ENCODE results near the gene DGKH.

The DGKH gene

GRCh38 chr13:42048342-42048683 lies at the start of gene DGKH:
Gene DGKH (plus strand): TSS chr13:42048648. CDS start chr13:42048774, 126 bp downstream.
- Histone ChIP-seq H3K9me2 (replicated peaks; ENCODE audit: low read depth, low read length) (no peaks in the 10 kb centered on the region), H3K4me1 (ENCODE audit: insufficient read depth, low read length, poor library complexity, severe bottlenecking) (peaks cover 15% of the 10 kb centered on the region), H3K27me3 (ENCODE audit: insufficient read depth, low read length, poor library complexity, severe bottlenecking) (no peaks in the 10 kb centered on the region), H4K20me1 (ENCODE audit: insufficient read depth, low read length, poor library complexity, severe bottlenecking) (no peaks in the 10 kb centered on the region), H3K79me2 (ENCODE audit: insufficient read depth, low read length) (peaks cover 25% of the 10 kb centered on the region; the same call in 1 of the 2 replicates), H3K4me3 (ENCODE audit: low read length, poor library complexity, severe bottlenecking) (peak within 1 kb of the TSS; percentile 75), H3K4me2 (ENCODE audit: low read depth, low read length, poor library complexity, severe bottlenecking) (peak within 1 kb of the TSS; percentile 72), H3K9ac (ENCODE audit: low read depth, low read length, poor library complexity, severe bottlenecking) (peak within 1 kb of the TSS; percentile 60), H3K36me3 (ENCODE audit: insufficient read depth, low read length) (no peaks in the 10 kb centered on the region), H3F3A (ENCODE audit: low read depth) (peaks cover 3% of the 10 kb centered on the region; the same call in 1 of the 2 replicates), H2AFZ (ENCODE audit: low read length) (peak within 1 kb of the TSS; percentile 79), H3K9me3 (ENCODE audit: insufficient read depth, low read depth, low read length) (no peaks in the 10 kb centered on the region)
- TF ChIP-seq EZH2phosphoT487 (IDR thresholded peaks at IDR 0.05; ENCODE audit: borderline replicate concordance) (no peak), CTCF (conservative IDR thresholded peaks at IDR 0.05; ENCODE audit: low read length) (no peak)

GRCh38 chr13:42000846-42001245 lies 47.6 kb upstream of the DGKH start:
- no peak overlapping the region for H3K4me2 ChIP-seq (ENCODE audit: low read depth, low read length, poor library complexity, severe bottlenecking)
- H3F3A ChIP-seq (ENCODE audit: low read depth): no peaks in the 10 kb centered on the region
- H3K4me3 ChIP-seq (ENCODE audit: low read length, poor library complexity, severe bottlenecking): no peak overlapping the region
- H3K79me2 ChIP-seq (ENCODE audit: insufficient read depth, low read length): no peaks in the 10 kb centered on the region
- H3K9me3 ChIP-seq (ENCODE audit: insufficient read depth, low read depth, low read length): no peaks in the 10 kb centered on the region
- H3K4me1 ChIP-seq (ENCODE audit: insufficient read depth, low read length, poor library complexity, severe bottlenecking): peaks cover 3% of the 10 kb centered on the region
- H3K27me3 ChIP-seq (ENCODE audit: insufficient read depth, low read length, poor library complexity, severe bottlenecking): no peaks in the 10 kb centered on the region
- TF ChIP-seq CTCF (conservative IDR thresholded peaks at IDR 0.05; ENCODE audit: low read length) (no peak), EZH2phosphoT487 (IDR thresholded peaks at IDR 0.05; ENCODE audit: borderline replicate concordance) (no peak)
- no peak overlapping the region for H2AFZ ChIP-seq (ENCODE audit: low read length)
- no peaks in the 10 kb centered on the region for H3K9me2 ChIP-seq (replicated peaks; ENCODE audit: low read depth, low read length)
- H3K9ac ChIP-seq (ENCODE audit: low read depth, low read length, poor library complexity, severe bottlenecking): no peak overlapping the region
- H4K20me1 ChIP-seq (ENCODE audit: insufficient read depth, low read length, poor library complexity, severe bottlenecking): no peaks in the 10 kb centered on the region
- H3K36me3 ChIP-seq (ENCODE audit: insufficient read depth, low read length): no peaks in the 10 kb centered on the region

- no peak overlapping the region for H3K4me2 ChIP-seq (ENCODE audit: low read depth, low read length, poor library complexity, severe bottlenecking)
- no peaks in the 10 kb centered on the region for H3K27me3 ChIP-seq (ENCODE audit: insufficient read depth, low read length, poor library complexity, severe bottlenecking)
- H3K79me2 ChIP-seq (ENCODE audit: insufficient read depth, low read length): no peaks in the 10 kb centered on the region
- H4K20me1 ChIP-seq (ENCODE audit: insufficient read depth, low read length, poor library complexity, severe bottlenecking): no peaks in the 10 kb centered on the region
- H3K9me3 ChIP-seq (ENCODE audit: insufficient read depth, low read depth, low read length): no peaks in the 10 kb centered on the region
- no peak overlapping the region for H2AFZ ChIP-seq (ENCODE audit: low read length)
- TF ChIP-seq CTCF (conservative IDR thresholded peaks at IDR 0.05; ENCODE audit: low read length) (no peak), EZH2phosphoT487 (IDR thresholded peaks at IDR 0.05; ENCODE audit: borderline replicate concordance) (no peak)
- no peaks in the 10 kb centered on the region for H3K9me2 ChIP-seq (replicated peaks; ENCODE audit: low read depth, low read length)
- no peak overlapping the region for H3K4me3 ChIP-seq (ENCODE audit: low read length, poor library complexity, severe bottlenecking)
- H3F3A ChIP-seq (ENCODE audit: low read depth): no peaks in the 10 kb centered on the region
- H3K36me3 ChIP-seq (ENCODE audit: insufficient read depth, low read length): no peaks in the 10 kb centered on the region
- H3K9ac ChIP-seq (ENCODE audit: low read depth, low read length, poor library complexity, severe bottlenecking): no peak overlapping the region
- H3K4me1 ChIP-seq (ENCODE audit: insufficient read depth, low read length, poor library complexity, severe bottlenecking): no peaks in the 10 kb centered on the region
Observed at GRCh38 chr13:42001580-42001979, 46.9 kb upstream of the DGKH start.
